Fibroblast of villous mesenchyme (primary cell): ENCODE measurements around the gene GALNTL6. TPM values are rescaled to one million over a fixed set of nuclear protein-coding genes. Genes with fewer than 3 reads are reported as not detected.

Source experiments
- DNase-seq: peaks from one replicate; pipeline ENCODE4 v3.0.0-alpha.2; 2010; ENCODE audit warnings: low read depth
- H3K4me3 ChIP-seq: 2 replicates; pipeline ENCODE4 v1.5.1; 2011; ENCODE audit warnings: low read depth, mild to moderate bottlenecking, low read length
- total RNA-seq: library from RNA; depleted of rRNA; stranded (reverse); fragments of >200 nt; gene quantifications from 2 replicates; pipeline ENCODE4 v1.2.3, GENCODE V29; 2012
- TF ChIP-seq, protein P1 (sequence below): IDR thresholded peaks from 2 replicates; pipeline ENCODE4 v1.5.1; 2012; ENCODE audit warnings: low read depth, mild to moderate bottlenecking, low read length; ENCODE audit not compliant: insufficient read depth

The GALNTL6 gene
- total RNA-seq, 1 donor, result not detected

GRCh38 chr4:172707622-172708021 lies 894.4 kb downstream of the GALNTL6 start:
- H3K4me3 ChIP-seq, result no peak overlapping the region
- DNase-seq, result no peak
- TF ChIP-seq, protein P1, sequence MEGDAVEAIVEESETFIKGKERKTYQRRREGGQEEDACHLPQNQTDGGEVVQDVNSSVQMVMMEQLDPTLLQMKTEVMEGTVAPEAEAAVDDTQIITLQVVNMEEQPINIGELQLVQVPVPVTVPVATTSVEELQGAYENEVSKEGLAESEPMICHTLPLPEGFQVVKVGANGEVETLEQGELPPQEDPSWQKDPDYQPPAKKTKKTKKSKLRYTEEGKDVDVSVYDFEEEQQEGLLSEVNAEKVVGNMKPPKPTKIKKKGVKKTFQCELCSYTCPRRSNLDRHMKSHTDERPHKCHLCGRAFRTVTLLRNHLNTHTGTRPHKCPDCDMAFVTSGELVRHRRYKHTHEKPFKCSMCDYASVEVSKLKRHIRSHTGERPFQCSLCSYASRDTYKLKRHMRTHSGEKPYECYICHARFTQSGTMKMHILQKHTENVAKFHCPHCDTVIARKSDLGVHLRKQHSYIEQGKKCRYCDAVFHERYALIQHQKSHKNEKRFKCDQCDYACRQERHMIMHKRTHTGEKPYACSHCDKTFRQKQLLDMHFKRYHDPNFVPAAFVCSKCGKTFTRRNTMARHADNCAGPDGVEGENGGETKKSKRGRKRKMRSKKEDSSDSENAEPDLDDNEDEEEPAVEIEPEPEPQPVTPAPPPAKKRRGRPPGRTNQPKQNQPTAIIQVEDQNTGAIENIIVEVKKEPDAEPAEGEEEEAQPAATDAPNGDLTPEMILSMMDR, result no peak

DNA sequence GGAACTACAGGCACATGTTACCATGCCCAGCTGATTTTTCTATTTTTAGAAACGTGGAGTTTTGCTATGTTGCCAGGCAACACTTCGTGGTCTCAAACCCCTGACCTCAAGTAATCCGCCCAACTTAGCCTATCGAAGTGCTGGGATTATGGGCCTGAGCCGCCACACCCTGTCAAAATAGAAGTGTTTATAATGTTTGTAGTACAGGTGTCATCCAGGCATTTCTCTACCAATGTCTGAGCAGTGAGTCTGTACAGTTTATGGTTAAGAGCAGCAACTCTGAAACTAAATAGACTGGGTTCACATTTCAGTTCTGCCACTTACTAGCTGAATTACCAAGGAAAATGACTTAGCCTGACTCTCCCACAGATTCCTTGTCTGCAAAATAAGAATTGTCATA lies 895.0 kb downstream of the GALNTL6 start:
- TF ChIP-seq, protein P1, result no peak
- H3K4me3 ChIP-seq, result no peak overlapping the region
- DNase-seq, result no peak

GRCh38 chr4:172709376-172709775 lies 896.2 kb downstream of the GALNTL6 start:
- no peak overlapping the region for H3K4me3 ChIP-seq
- DNase-seq, result no peak
- TF ChIP-seq, protein P1, result no peak

DNA sequence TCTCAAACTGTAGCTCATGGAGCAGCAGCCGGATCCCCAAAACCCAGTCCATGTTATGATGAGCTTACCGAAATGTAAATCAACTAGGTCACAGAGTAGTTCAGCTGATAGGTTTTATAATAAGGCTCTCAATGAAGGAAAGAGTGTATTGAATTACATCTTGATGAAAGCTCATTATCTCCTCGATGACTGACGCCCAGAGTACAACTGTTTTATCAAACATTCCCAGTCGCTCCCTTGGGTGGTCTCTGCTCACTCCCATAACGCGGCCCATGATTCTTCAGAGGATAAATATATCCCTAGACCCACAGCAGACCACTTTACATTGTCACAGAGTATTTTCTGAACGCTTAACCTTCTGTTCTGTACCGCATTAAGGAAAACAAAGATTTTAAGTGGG lies 903.1 kb downstream of the GALNTL6 start:
- TF ChIP-seq, protein P1, result no peak
- H3K4me3 ChIP-seq, result no peak overlapping the region
- no peak for DNase-seq

GRCh38 chr4:172721659-172722058 lies 908.5 kb downstream of the GALNTL6 start:
- no peak overlapping the region for H3K4me3 ChIP-seq
- TF ChIP-seq, protein P1, result no peak
- no peak for DNase-seq

GRCh38 chr4:172725581-172725980 lies 912.4 kb downstream of the GALNTL6 start:
- no peak overlapping the region for H3K4me3 ChIP-seq
- TF ChIP-seq, protein P1, result no peak
- DNase-seq, result no peak

GRCh38 chr4:172726001-172726423 lies 912.8 kb downstream of the GALNTL6 start:
- no peak for DNase-seq
- no peak overlapping the region for H3K4me3 ChIP-seq
- TF ChIP-seq, protein P1, result no peak
